NCI-H2171 (cell line): ENCODE results near the gene LENEP.

Experiments
- DNase-seq: peaks from one replicate; lab custom pipeline; 2025; lab: John Stamatoyannopoulos, UW

LENEP gene

DNA sequence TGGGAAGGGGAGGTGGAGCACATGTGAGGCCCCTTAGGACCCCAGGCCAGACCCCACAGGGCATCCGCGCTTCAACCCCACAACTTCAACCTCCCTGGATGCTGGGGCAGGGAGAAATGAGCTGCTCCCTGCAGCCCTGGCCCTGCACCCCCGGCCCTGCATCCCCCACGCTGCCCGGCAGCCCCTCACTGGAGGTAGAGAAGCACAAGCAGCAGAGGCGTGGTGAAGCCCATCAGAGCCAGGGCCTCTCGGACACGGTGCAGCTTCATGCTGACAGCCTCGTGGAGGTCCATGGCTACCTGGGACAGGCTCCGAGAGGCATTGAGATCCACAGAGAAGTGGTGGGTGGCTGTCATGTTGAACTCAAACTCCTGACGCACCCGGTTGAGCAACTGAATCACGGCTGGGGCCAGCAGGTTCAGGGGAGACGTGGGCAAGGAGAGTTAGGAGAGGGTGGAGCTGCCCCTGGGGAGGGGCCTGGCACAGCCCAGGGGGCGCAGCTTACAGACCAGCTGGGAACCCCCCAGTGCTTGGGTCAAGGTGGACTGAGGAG is 36.9 kb downstream of the LENEP start:
- DNase-seq, result no peak

GRCh38 chr1:155030899-155031298 is 37.5 kb downstream of the LENEP start:
- no peak for DNase-seq

DNA sequence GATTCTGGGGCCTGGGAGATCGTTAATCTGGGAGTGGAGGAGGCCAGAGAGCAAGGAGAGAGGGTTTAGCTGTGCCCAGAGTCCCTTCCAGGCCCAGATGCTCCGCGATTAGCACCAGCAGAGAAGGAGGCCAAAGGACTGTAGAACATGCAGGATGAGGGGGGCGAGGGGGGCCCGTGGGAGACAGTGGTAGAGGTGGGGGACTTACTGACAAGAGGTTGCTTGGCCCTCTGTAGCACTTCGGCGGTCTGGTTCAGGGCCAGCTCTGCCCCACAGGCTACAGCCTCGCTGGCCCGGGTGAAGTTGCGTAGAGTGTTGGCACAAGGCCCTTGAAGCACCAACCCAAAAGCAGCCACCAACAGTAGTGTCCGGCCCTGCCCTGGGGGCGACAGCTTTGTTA is 39.5 kb downstream of the LENEP start:
- DNase-seq, result no peak

DNA sequence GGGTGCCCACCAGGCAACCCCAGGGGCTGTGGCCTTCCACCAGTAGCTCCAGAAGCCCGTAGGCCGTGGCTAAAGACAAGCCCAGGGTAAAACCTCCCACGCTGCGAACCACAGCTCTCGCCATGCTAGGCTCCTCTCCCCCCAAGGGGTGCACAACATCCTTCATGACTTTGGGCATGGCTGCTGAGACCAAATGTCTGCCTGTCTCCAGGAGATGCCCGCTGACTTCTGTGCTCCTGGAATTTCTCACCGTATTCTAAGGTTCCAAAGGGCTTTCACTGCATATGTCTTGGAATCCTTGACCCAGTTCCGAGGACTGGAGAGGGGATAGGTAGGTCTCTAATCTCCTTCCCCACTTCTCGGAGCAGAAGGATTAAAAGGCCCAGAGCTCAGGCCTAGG is 40.1 kb downstream of the LENEP start, which contains the start of the genes DCST1 and DCST2:
Gene DCST1, plus strand, starts transcription at position 301 of the 400 bp plus-strand sequence. CDS start 213 bp downstream, outside the sequence.
Gene DCST2, minus strand, starts transcription at position 258 of the 400 bp plus-strand sequence. Its CDS starts 80 bp downstream, at position 178.
- DNase-seq, result no peak

GRCh38 chr1:155034318-155035208 is 41.2 kb downstream of the LENEP start:
- DNase-seq, result no peak

GRCh38 chr1:155035936-155036335 is 42.5 kb downstream of the LENEP start:
- no peak for DNase-seq

- DNase-seq, result no peak
These were observed 43.7 kb downstream of the LENEP start for GRCh38 chr1:155037043-155037442.

DNA sequence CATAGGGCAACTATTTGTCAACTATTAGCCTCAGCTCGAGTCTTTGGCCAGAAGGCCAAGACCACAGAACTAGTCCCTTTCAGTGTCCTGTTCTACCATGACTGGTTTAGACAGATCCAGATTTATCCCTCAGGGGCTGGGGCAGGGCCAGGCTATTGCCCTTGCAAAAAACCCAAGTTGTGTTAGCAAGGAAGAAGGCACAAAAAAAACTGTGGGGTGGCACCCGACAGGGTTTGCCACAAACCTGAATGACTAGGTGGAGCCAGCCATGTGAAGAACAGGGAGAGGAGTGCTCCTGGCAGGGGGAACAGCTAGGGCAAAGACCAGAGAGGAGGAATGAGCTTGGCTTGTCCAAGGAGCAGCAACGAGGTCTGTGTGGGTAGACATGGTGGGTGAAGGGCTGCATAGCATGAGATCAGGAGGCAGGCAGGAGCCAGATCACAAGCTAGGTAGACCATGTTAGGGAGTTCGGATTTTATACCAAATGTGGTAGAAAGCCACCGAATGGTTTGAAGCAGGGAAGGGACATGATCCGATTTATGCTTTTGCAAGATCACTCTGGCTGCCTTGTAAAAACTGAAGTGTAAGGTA is 44.6 kb downstream of the LENEP start:
- no peak for DNase-seq

GRCh38 chr1:155038602-155039307 is 45.4 kb downstream of the LENEP start:
- no peak for DNase-seq

GRCh38 chr1:155039308-155039669 is 45.9 kb downstream of the LENEP start:
- DNase-seq, result no peak

DNA sequence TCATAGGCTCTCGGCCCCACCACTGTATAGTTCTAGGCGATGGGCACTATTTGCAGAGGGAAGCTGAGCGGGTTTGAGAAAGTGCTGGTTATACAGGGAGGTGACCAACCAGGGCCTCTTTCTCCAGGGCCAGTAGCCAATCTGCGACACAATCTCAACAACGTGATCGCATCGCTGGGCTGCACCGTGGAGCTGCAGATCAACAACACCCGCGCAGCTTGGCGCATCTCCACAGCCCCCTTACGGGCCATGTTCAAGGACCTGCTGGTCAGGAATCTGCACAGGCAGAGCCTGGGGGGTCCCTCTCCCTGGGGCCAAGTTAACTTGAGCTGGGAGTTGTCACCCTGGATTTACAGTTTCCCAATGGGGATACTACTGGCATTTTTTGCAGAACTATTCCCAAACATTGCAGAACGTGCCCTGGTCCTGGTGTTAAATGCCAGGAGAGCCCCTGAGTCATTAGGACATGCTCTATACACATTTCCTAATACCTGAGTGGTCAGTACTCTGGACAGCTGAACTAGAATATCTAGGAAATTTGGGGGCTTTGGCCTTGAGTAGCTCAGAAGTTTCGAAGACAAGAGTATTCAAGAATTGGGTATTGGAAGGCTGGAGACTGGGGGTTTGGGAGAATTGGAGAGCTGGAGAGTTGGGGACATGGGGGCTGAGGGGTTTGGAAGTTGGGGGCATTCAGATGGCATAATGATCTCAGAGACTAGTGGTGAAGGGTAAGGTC is 47.1 kb downstream of the LENEP start:
- no peak for DNase-seq

GRCh38 chr1:155042789-155043188 is 49.4 kb downstream of the LENEP start:
- DNase-seq, result no peak

DNA sequence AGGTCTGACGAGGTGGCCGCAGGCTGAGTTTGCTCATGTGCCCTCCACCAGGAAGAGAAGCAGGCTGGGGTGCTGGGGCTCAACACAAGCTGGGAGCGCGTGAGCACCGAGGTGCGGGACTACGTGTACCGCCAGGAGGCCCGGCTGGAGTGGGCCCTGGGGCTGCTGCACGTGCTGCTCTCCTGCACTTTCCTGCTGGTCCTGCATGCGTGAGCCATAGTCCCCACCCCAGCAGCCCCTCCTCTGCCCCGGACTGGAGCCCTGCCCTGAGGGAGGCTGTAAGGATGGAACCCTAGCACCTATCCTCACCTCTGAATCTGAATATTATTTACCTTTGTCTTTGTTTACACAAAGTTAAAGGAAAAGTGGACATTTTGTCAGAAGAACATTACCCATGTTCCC is 49.9 kb downstream of the LENEP start:
- DNase-seq, result no peak

DNA sequence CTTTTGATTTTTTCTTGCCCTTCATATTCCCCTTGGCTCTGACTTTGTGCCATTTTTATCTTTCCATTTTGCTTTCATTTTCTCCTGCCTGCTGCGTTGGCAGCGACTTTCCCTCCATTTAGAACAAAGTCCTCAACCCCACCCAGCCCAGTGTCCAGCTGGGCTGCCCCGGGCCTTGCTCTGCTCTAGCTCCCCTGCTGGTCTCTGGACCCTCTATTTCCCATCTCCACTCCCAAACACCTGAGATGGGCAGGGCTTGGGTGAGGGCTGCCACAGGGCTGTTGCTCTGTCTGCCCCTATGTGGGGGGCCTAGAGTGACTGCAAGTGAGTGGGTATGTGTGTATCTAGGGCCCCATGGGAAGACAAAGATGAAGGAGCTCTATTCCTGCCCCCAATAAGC is 50.4 kb downstream of the LENEP start:
- no peak for DNase-seq
